Breast epithelium (tissue), 4 donors: ENCODE data around the gene KIRREL2. TPM values are rescaled to one million over a fixed set of nuclear protein-coding genes. Genes with fewer than 3 reads are reported as not detected.
A peak's percentile ranks its signal among the peaks of the same experiment; 100 is the strongest.

Experiments used
- DNase-seq, 2 donors: peaks; one replicate each; pipeline ENCODE4 v3.0.0-alpha.2; 2019; ENCODE audit warnings: low spot score in 2 of 2
- H3K27ac ChIP-seq, 2 donors: fragments of 200-600 bp; sonication (generic) in 1 of 2; one replicate each; pipeline ENCODE4 v1.5.1; 2016 to 2019; ENCODE audit warnings: mild to moderate bottlenecking in 1 of 2
- H3K27me3 ChIP-seq, 2 donors: fragments of 200-600 bp; sonication (generic) in 1 of 2; one replicate each; pipeline versions ENCODE4 v1.5.1 to v1.6.0; 2017 to 2019; ENCODE audit warnings: control low read depth in 1 of 2, mild to moderate bottlenecking in 1 of 2
- H3K36me3 ChIP-seq: fragments of 200-600 bp; one replicate; pipeline ENCODE4 v1.5.1; 2019
- H3K4me1 ChIP-seq, 2 donors: fragments of 200-600 bp; sonication (generic); one replicate each; pipeline ENCODE4 v1.5.1; 2016 to 2019; ENCODE audit warnings: control low read depth in 1 of 2
- H3K4me3 ChIP-seq, 3 donors: fragments of 200-600 bp; sonication (generic); 1 replicate in 2 of 3; 2 replicates in 1 of 3; pipeline ENCODE4 v1.5.1; 2016 to 2019; ENCODE audit warnings: mild to moderate bottlenecking in 3 of 3, moderate library complexity in 2 of 3
- H3K9me3 ChIP-seq, 2 donors: fragments of 200-600 bp; sonication (generic) in 1 of 2; one replicate each; pipeline ENCODE4 v1.5.1; 2016 to 2019; ENCODE audit warnings: control low read depth in 1 of 2
- POLR2A ChIP-seq: fragments of 450-650 bp; IDR thresholded peaks from one replicate; pipeline ENCODE4 v1.6.1; 2016; ENCODE audit warnings: antibody characterized with exemption, mild to moderate bottlenecking, moderate library complexity
- POLR2AphosphoS5 ChIP-seq, 3 donors: sonication (generic); formaldehyde crosslinking; IDR thresholded peaks; one replicate each; pipeline ENCODE4 v1.6.1; 2017; ENCODE audit warnings: antibody characterized with exemption in 3 of 3
- intact Hi-C: fragments of 100-400 bp; cut with DNase I; formaldehyde crosslinking; loops from one replicate; pipeline ENCODE4 v1.15.1; 2023; ENCODE audit warnings: low total_unique reads
- total RNA-seq, 3 donors: library from RNA; depleted of rRNA; stranded (reverse); fragments of >200 nt; gene quantifications; one replicate each; pipeline ENCODE4 v1.1.0, GENCODE V29; 2016
- TF ChIP-seq, protein P1 (sequence below), 3 donors: fragments of 450-650 bp; IDR thresholded peaks; one replicate each; pipeline ENCODE4 v1.5.1; 2016 to 2017; ENCODE audit warnings: antibody characterized with exemption in 3 of 3, mild to moderate bottlenecking in 3 of 3, moderate library complexity in 3 of 3

The KIRREL2 gene
- total RNA-seq, 3 donors from 2014 or later = 0.15 to 0.66 TPM; not detected in 1

DNA sequence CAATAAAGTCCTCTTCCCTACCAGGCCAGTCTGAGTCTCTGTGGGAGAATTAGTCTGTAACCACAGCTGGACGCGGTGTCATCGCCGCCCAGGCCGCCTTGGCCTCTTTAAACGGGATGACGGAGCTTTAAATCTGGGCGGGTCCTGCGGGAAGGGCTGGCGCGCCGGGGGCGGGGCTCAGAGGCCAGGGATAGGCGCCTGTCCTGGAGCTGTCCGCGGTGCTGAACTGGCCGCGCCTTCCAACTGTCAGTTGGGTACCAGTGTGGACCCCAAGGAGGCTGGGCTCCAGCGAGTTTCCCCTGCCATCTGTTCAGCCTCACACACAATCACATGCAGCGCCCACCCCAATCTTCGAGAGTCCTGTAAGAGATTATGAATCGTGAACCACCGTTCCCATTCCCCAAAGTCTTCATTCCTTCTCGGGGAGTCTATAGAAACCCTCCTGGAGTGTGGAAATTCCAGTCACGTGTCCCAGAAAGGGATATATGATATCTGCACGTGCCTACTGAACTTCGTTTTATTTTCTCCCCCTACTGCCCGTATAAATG, 23.1 kb downstream of the KIRREL2 start:
- no peaks in the 10 kb centered on the region for H3K4me1 ChIP-seq
- no peaks in the 10 kb centered on the region for H3K9me3 ChIP-seq
- H3K36me3 ChIP-seq = no peaks in the 10 kb centered on the region
- H3K27me3 ChIP-seq = no peaks in the 10 kb centered on the region
- intact Hi-C loops = loop anchor here (10.0 kb wide), 1 partner anchor 1635 kb away; no protein-coding TSS in a partner anchor
- H3K4me3 ChIP-seq = no peak overlapping the region
- no peak overlapping the region for H3K27ac ChIP-seq
- TF ChIP-seq, protein P1, sequence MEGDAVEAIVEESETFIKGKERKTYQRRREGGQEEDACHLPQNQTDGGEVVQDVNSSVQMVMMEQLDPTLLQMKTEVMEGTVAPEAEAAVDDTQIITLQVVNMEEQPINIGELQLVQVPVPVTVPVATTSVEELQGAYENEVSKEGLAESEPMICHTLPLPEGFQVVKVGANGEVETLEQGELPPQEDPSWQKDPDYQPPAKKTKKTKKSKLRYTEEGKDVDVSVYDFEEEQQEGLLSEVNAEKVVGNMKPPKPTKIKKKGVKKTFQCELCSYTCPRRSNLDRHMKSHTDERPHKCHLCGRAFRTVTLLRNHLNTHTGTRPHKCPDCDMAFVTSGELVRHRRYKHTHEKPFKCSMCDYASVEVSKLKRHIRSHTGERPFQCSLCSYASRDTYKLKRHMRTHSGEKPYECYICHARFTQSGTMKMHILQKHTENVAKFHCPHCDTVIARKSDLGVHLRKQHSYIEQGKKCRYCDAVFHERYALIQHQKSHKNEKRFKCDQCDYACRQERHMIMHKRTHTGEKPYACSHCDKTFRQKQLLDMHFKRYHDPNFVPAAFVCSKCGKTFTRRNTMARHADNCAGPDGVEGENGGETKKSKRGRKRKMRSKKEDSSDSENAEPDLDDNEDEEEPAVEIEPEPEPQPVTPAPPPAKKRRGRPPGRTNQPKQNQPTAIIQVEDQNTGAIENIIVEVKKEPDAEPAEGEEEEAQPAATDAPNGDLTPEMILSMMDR (IDR thresholded peaks at IDR 0.05) = no peak
- TF ChIP-seq POLR2AphosphoS5 (IDR thresholded peaks at IDR 0.05) (no peak), POLR2A (no peak)
- peak; percentile 52 to 86 for DNase-seq

DNA sequence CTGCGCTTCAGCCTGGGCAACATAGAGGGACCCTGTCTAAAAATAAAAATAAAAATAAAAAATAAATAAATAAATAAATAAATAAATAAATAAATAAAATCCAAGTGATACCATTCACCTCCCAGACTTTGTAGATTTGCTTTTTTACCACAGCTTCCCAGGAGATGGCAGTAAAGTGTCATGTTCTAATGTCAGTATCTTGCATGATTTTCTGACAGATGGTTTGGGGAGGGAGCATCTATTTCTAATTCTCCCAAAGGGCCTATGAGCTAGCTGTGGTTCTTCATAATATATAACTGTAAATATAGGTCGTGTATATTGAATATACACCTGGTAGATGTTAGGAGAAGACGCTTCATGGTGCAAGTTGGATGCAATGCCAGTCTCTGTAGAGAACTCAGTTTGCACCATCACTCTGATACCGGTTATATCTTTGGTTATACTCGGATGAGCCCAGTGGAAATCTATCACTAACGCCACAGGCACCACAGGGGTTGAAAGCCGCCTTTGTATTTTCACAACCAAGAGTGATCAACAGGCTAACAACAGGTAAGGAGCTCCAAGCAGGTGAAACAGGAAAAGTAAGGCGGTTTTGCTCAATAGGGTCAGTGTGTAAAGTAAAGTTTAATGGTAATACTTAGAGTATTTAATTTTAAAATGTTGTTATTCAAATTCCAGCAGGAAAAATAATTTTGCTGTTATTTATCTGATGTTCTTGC, 25.6 kb downstream of the KIRREL2 start:
- intact Hi-C loops = no loop called here
- H3K27me3 ChIP-seq = no peaks in the 10 kb centered on the region
- TF ChIP-seq, protein P1 (IDR thresholded peaks at IDR 0.05) = peak; percentile 34 to 54 (median 39)
- TF ChIP-seq POLR2AphosphoS5 (IDR thresholded peaks at IDR 0.05) = no peak
- H3K27ac ChIP-seq = no peak overlapping the region
- no peak for DNase-seq
- H3K9me3 ChIP-seq = no peaks in the 10 kb centered on the region
- H3K4me3 ChIP-seq = no peak overlapping the region
- no peaks in the 10 kb centered on the region for H3K36me3 ChIP-seq
- H3K4me1 ChIP-seq = no peaks in the 10 kb centered on the region

DNA sequence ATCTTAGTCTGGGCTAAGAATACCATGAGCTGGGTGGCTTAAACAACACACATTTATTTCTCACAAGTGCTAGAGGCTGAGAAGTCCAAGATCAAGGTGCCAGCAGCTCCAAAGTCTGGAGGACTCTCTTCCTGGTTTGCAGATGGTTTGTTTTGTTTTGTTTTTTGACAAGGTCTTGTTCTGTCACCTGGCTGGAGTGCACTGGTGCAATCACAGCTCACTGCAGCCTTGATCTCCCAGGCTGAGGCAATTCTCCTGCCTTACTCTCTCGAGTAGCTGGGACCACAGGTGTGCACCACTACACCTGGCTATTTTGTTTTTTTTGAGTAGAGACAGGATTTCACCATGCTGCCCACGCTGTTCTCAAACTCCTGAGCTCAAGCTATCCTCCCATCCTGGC, 27.2 kb downstream of the KIRREL2 start:
- Histone ChIP-seq H3K4me3 (no peak overlapping the region), H3K9me3 (no peaks in the 10 kb centered on the region), H3K27me3 (no peaks in the 10 kb centered on the region), H3K27ac (no peak overlapping the region), H3K36me3 (no peaks in the 10 kb centered on the region), H3K4me1 (no peaks in the 10 kb centered on the region)
- no peak for DNase-seq
- TF ChIP-seq POLR2AphosphoS5 (IDR thresholded peaks at IDR 0.05) (no peak), POLR2A (no peak)
- TF ChIP-seq, protein P1 (IDR thresholded peaks at IDR 0.05) = no peak
- intact Hi-C loops = no loop called here

DNA sequence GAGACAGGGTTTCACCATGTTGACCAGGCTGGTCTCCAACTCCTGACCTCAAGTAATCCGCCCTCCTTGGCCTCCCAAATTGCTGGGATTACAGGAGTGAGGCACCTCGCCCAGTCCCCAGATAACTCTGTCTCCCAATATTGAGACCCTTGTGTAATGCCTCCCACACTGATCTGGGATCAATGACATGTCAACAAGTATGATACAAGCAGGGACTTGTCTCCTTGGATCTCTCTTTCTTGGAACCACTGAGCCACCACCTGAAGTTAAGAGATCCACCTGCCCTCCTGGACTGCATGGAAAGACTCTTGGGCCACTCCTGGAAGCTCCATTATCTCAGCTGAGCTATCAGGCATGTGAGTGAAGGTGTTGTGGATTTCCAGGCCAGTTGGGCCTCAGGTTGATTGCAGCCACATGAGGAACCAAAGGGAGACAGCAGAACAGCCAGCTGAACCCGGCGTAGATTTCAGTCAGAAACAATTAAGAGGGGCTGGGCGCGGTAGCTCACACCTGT, 28.6 kb downstream of the KIRREL2 start:
- intact Hi-C loops = no loop called here
- no peak for TF ChIP-seq POLR2AphosphoS5 (IDR thresholded peaks at IDR 0.05)
- Histone ChIP-seq H3K9me3 (no peaks in the 10 kb centered on the region), H3K4me1 (no peaks in the 10 kb centered on the region), H3K27me3 (no peaks in the 10 kb centered on the region), H3K4me3 (no peak overlapping the region), H3K36me3 (no peaks in the 10 kb centered on the region), H3K27ac (no peak overlapping the region)
- DNase-seq = no peak

DNA sequence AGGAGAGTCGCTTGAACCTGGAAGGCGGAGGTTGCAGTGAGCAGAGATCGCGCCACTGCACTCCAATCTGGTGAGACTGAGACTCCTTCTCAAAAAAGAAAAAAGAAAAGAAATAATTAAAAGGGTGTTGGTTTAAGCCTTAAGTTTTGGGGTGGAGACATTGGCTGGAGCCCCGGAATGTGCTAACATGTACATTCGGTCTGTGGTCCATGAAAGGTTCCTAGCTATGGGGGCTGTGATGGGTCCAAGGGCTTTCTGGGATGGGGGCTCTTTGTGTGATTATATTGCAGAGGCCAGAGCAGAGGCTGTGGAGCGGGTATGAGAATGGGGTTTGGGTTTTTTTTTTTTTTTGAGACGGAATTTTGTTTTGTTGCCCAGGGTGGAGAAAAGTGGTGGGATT, 29.2 kb downstream of the KIRREL2 start:
- Histone ChIP-seq H3K4me3 (no peak overlapping the region), H3K9me3 (no peaks in the 10 kb centered on the region), H3K27ac (no peak overlapping the region), H3K4me1 (no peaks in the 10 kb centered on the region), H3K36me3 (no peaks in the 10 kb centered on the region), H3K27me3 (no peaks in the 10 kb centered on the region)
- no peak for DNase-seq
- TF ChIP-seq POLR2AphosphoS5 (IDR thresholded peaks at IDR 0.05) (no peak), POLR2A (no peak)
- TF ChIP-seq, protein P1 (IDR thresholded peaks at IDR 0.05) = no peak
- intact Hi-C loops = no loop called here
